NOMO-1 treated with dmso at 0.1 percent for 144 hours (cell line): ENCODE results near the gene LRCH1.

ENCODE experiments used
- DNase-seq: peaks from one replicate; lab custom pipeline; 2025; ENCODE audit not compliant: unreplicated experiment; lab: John Stamatoyannopoulos, UW

Gene LRCH1

GRCh38 chr13:46531953-46532352 lies 21.0 kb upstream of the LRCH1 start:
- DNase-seq = no peak

- DNase-seq = no peak
Observed at GRCh38 chr13:46535002-46535401, 18.0 kb upstream of the LRCH1 start.

DNA sequence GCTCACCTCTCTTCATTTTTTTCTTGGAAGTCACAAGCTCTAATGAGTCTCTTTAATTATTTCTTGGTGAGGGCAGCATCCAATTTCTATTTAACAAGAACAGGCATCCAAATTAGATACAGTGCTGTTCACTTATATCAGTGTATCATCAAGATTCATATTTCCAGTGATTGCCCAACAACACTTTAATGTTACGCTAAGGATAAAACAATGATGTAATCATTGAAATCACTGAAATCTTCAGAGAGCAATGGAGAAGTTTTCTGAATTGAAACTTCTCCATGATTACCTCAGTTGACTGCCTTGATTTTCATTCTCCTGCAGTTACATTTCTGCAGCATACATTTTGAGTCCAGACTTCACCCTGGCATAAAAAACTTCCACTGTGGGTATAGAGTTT lies 17.1 kb upstream of the LRCH1 start:
- DNase-seq = no peak

- DNase-seq = no peak
Observed at GRCh38 chr13:46536341-46536740, 16.6 kb upstream of the LRCH1 start.

DNA sequence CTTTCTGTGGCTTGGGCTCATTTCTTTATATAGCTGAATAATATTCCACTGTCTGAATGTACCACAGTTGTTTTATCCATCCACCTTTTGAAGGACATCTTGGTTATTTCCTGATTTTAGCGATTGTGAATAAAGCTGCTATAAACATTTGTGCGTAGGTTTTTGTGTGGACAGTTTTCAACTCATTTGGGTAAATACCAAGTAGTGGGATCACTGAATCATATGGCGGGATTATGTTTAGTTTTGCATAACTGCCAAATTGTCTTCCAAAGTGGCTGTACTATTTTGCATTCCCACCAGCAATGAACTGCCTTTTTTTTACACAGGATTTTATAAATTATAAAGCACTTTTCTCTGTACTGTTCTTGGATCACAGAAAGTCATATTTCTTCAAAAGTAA lies 13.7 kb upstream of the LRCH1 start:
- no peak for DNase-seq

GRCh38 chr13:46541210-46541609 lies 11.8 kb upstream of the LRCH1 start:
- DNase-seq = no peak

- no peak for DNase-seq
Observed at GRCh38 chr13:46542833-46543232, 10.1 kb upstream of the LRCH1 start.

- DNase-seq = no peak
Observed at GRCh38 chr13:46543287-46543686, 9.7 kb upstream of the LRCH1 start.

- DNase-seq = no peak
Observed at GRCh38 chr13:46544208-46544607, 8.8 kb upstream of the LRCH1 start.

- DNase-seq = no peak
Observed at GRCh38 chr13:46544811-46545210, 8.2 kb upstream of the LRCH1 start.

DNA sequence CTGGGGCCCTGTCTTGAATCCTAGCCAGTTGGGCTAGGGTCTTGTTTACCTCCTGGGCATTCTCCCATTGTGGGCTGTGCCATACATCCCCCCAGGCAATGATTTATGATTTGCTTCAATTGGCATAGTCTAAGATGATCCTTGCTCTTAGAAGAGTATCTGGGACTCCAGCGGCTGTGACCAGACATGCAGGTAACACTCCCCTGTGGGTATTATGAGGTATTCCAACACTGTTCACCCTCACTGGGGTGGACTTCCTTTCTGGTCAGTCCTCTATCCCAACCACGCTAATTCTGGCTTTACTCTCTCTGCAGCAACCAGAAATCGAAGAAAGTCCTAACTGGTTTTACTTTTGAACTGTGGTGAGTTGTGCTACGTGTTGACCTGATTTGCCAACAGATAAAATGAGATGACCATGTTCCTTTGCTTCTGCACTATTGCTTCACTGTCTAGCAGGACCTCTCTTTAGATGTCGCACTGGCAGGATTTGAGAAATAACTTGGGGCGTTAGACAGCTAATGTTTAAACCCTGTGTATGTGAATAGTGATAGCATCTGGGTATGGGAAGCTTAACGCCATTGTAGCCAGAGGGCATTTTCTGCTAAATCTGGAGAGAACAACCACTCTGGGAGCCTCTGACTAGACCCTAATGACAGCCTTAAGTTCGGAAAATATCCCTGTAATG lies 6.7 kb upstream of the LRCH1 start:
- DNase-seq = no peak

DNA sequence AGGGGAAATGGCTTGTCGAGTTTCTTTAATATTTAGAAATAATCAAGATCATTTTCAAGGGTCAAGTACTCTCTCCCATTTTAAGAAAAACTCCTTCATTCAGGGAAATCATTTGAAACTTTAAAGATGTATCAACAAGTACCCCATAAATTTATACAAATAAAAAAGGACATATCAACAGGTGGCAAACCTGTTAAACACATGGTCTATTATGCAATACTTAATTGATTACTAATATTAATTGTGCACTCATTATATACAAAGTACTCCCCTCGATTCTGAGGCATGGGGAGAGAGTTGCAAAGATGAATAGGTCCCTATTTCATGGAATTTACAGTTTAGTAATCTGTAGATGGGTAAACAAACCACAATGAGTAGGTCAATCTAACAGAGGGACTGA lies 2.1 kb upstream of the LRCH1 start:
- DNase-seq = no peak

DNA sequence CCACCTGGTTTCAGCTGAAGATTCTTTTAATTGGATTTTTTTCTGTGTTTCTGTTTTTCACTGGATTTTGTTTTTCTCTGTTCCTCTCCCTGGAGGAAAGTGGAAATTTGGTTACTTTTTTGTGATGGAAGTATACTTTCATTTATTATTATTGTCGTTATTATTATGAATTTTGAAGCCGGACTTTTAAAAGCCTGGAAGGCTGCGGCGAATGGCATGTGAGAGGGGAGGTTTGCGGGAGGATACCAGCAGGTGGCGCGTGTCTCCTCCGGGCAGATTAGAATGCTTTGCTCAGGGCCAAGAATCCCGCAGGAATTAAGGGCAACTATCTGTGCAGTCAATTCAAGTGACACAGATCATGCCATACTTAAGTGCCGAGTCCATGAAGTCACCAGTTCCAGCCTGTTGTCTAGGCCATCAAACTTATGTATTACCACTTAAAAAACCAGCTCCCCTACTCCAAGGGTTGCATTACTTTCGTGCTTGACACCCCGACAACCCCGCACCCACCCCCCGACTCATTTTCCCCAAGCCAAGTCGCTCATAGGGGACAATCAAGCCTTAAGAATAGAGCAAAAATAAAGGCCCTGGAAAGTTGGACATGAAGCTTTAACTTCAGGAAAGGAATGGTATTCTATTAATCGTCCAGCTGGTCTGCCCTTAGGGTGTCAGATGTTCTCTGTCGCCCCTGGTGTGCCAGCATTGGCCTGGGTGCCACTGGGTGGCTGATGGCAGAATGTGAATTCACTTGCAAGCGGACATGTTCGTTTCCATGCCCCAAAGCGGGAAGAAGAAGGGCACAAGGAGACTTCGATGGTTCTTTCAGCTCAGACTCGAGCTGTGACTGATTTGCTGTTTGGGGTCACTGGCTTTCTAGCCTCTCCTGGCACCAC lies 1.3 kb upstream of the LRCH1 start:
- DNase-seq = no peak

GRCh38 chr13:46552303-46552682 lies 677 bp upstream of the LRCH1 start:
- no peak for DNase-seq

DNA sequence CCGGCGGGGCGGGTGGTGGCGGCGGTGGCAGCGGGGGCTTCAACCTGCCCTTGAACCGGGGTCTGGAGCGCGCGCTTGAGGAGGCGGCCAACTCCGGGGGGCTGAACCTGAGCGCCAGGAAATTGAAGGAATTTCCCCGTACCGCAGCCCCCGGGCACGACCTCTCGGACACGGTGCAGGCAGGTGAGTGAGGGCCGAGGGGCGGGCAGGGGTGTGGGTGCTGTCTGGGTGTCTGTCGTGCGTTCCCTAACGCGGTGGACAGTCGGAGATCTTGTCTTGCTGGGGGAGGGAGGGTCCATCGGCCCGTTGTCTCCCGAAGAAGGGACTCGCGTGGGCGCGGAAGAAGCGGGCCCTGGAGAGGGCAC lies 533 bp downstream of the LRCH1 start:
- no peak for DNase-seq

GRCh38 chr13:46553886-46554858 lies 1.2 kb downstream of the LRCH1 start:
- DNase-seq = peak; percentile 60

GRCh38 chr13:46554951-46555350 lies 2.0 kb downstream of the LRCH1 start:
- DNase-seq = no peak

GRCh38 chr13:46555722-46556417 lies 2.9 kb downstream of the LRCH1 start:
- DNase-seq = no peak

DNA sequence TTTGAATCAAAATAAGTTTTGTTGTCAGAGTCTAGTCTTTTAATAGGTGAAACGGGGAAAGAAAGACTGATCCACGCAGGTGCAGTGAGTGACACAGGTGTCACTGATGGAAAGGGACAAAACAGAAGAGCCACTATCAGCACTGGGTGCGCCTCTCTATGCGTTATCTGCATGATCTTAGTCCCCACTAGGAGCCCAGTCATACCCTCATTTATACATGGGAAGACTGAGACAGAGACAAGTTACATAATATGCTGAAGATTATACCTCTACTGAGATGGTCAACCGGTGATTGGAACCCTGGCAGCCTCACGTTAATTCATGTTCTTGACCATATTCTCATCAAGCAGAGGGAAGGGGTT lies 3.4 kb downstream of the LRCH1 start:
- DNase-seq = no peak

- DNase-seq = no peak
Observed at GRCh38 chr13:46559272-46559805, 6.4 kb downstream of the LRCH1 start.

- DNase-seq = no peak
Observed at GRCh38 chr13:46560778-46561177, 7.8 kb downstream of the LRCH1 start.
